ENCODE data around the gene FBLN2.

The FBLN2 gene

DNA sequence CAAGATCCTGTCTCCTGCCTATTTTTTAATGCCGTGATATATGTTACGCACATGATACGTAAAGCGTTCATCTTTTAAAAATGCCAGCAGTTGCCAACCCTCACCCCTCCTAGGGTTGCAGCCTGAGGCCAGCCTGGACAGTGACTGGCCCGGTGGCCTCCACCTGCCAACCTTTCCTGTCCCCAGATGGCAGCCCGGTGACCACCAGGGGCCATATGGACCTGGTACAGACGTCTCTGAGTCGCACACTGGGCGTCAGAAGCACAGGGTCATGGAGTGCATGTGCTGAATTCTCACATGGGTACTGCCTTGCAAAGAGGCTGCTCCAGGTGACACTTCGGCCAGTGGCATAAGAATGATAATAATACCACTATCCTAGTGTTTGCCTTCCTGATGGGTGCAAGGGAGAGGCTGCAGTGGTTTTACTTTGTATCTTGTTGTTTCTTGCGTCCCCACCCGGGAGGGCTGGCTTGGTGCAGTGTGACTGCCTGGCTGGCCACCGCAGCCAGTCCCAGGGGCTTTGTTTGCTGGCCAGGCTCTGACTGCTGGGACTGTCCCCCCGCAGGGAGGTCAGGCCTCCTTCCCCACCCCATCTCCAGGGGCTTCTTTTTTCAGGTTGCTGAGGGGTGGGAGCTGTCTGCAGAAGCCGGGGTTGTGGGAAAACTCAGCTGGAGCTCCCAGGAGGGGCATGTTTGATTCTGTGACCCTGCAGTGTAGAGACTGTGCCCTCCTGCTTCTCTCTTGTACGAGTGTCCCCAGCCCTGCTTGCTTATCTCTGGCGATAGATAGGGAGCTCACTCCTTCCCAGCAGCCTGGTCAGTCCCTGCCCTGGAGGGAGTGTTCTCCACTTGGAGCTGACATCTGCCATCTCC, 16.9 kb downstream of the FBLN2 start:
- DNase-seq (ENCODE audit: low read depth in 1 of 2, low spot score in 1 of 2): no peak

DNA sequence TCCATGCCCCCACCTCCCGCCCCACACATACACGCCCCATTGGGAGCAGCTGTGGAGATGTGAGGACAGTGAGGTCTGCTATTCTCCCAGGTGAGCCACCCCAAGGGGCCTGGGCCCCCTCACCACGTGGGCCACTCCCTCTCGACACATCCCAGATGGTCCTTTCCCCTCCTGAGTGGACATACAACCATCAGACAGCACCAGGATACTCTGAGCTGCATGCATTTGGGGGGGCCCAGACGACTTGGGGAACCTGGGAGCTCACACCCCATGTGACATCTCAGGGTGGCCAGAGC, 17.5 kb downstream of the FBLN2 start:
- no peak for DNase-seq (ENCODE audit: low read depth in 1 of 2, low spot score in 1 of 2)

DNA sequence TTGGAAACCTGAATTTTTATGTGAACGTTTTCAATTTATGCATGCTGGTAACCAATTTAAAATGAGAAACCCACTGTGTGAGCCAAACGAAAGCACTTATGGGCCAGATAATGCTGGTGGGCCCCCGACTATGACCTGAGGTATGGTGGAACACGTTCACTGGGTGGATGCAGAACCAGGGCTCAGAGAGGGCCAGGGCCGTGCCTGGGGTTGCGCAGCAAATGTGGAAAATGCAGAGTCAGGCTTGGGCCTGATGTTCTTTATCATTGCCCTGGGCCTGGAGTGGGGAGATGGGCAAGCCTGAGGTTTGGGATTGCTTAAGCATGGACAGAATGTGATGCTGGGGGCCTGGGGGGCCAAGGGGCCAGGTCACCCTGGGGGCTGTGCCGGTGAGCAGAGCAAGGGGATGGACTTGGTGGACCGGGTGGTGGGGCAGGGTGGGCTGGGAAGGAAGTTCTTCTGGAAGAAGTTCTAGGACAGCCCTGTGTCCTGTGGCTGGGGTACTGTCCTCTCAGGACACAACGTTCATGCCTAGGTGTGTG, 17.9 kb downstream of the FBLN2 start:
- DNase-seq (ENCODE audit: low read depth in 1 of 2, low spot score in 1 of 2): no peak

DNA sequence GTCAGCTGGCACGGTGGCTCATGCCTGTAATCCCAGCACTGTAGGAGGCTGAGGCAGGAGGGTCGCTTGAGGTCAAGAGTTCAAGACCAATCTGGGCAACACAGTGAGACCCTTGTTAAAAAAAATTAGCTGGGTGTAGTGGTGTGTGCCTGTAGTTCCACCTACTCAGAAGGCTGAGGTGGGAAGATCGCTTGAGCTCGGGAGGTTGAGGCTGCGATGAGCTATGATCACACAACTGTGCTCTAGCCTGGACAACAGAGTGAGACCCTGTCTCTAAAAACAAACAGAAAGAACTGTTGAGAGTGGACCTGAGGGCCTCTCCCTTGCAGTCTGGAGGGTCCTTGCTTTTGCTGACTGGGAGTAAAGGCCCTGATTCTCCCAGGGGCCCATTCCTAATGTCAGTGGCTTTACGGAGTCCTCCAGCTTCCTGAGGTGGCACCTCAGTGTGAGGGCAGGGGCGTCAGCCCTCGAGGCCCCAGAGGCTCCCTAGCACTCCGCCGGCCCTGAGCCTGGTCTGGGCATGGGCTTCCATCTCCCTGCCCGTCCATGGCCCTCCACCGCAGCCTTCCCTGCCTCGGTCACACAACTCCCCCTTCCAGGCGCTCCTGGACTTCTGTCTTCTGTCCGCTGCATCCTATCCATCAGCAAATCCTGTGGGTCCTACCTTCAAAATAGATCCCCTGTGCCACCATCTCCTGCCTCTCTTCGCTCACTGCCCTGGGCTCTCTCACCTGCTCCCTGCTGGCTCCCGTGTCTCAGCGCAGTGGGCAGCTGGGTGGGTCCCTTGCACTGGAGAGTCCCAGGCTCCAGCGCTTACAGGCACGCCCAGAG, 19.0 kb downstream of the FBLN2 start:
- DNase-seq (ENCODE audit: low read depth in 1 of 2, low spot score in 1 of 2): no peak

DNA sequence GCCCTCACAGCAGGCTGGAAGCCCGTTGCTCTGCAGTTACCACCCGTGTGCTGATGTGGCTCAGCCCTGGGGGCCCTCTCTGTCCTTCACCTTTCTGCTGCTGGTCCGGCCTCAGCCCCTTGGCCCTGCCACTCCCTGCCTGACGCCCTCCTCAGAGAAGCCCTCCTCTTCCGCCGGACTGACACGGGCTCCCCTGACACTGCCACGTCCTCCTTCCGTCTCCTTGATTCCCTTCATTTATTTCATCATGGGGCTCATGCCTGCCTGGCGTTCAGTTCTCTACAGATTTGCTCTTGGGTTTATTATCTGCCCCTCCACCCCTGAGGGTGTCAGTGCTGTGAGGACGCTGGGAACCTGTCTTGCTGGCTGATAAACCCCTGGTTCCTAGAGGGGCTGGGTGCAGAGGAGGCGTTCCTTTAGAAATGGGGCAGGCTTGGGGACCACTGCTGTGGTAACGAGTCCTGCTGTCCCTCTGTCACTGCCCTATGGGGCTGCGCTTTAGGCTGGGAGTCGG, 19.6 kb downstream of the FBLN2 start:
- DNase-seq (ENCODE audit: low read depth in 1 of 2, low spot score in 1 of 2): no peak

DNA sequence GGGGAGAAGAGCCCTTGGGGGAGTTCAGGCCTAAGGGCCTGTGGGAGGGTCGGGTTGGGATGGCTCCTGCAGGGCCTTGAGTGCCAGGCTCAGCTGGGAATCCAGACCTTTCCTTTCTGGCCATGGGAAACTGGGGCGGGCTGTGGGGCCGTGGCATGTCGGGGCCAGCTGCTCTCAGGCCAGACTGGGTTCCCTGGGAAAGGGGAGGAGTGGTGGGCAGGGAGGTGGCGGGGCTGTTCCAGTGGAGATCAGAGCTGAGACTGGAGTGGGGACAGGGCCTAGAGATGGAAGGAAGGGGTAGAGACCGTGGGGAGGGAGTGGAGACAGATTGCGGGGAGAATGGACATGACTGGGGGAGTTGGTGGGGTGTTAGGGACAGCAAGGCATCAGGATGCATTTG, 20.3 kb downstream of the FBLN2 start:
- DNase-seq (ENCODE audit: low read depth in 1 of 2, low spot score in 1 of 2): no peak

DNA sequence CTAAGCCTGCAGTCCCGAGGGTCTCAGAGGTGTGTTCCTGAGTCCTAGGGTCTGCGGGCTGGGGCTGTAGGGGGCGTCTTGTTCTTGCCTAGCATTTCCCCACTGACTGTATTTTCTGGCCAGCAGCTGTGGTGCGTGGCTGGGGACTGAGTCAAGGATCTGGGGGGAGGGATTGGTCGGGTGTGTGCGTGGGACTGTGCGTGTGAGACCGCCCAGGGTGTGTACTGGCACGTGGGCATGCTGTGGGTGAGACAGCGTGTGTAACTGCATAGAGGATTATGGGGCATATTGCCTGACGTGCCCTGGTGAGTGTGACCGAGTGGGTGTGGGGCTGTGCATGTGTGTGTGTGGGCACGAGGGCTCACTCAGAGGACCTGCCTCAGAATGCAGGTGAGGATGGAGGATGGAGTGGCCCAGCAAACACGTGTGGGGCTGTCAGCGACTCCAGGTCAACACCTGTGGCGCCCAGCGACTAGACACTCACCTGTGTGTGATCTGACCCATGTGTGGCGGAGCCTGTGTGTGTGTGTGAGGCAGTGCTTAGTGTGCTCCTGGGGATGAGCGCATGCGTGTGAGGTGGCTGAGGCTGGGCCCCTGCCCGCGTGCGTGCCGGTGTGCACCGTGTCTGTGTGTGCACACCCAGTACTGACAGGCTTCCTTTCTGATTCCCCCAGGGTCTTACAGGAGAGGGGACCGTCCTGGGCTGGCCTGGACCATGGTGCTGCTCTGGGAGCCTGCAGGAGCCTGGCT, 20.9 kb downstream of the FBLN2 start:
- DNase-seq (ENCODE audit: low read depth in 1 of 2, low spot score in 1 of 2): no peak

DNA sequence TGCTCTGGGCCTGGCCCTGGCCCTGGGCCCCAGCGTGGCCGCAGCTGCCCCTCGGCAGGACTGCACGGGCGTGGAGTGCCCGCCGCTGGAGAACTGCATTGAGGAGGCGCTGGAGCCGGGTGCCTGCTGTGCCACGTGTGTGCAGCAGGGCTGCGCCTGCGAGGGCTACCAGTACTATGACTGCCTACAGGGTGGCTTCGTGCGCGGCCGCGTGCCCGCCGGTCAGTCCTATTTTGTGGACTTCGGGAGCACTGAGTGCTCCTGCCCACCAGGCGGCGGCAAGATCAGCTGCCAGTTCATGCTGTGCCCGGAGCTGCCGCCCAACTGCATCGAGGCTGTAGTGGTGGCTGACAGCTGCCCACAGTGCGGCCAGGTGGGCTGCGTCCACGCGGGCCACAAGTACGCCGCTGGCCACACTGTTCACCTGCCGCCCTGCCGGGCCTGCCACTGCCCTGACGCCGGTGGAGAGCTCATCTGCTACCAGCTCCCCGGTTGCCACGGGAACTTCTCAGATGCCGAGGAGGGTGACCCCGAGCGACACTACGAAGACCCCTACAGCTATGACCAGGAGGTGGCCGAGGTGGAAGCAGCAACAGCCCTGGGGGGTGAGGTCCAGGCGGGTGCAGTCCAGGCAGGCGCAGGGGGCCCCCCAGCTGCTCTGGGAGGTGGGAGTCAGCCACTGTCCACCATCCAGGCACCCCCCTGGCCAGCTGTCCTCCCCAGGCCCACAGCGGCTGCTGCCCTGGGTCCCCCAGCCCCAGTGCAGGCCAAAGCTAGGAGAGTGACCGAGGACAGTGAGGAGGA, 21.7 kb downstream of the FBLN2 start:
- DNase-seq (ENCODE audit: low read depth in 1 of 2, low spot score in 1 of 2): no peak

DNA sequence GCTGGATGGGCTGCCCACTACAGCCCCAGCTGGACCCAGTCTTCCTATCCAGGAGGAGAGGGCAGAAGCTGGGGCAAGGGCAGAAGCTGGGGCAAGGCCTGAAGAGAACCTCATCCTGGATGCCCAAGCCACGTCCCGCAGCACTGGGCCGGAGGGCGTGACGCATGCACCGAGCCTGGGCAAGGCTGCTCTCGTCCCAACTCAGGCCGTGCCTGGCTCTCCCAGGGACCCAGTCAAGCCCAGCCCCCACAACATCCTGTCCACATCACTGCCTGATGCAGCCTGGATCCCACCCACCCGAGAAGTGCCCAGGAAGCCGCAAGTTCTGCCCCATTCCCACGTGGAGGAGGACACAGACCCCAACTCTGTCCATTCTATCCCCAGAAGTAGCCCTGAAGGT, 22.3 kb downstream of the FBLN2 start:
- no peak for DNase-seq (ENCODE audit: low read depth in 1 of 2, low spot score in 1 of 2)

DNA sequence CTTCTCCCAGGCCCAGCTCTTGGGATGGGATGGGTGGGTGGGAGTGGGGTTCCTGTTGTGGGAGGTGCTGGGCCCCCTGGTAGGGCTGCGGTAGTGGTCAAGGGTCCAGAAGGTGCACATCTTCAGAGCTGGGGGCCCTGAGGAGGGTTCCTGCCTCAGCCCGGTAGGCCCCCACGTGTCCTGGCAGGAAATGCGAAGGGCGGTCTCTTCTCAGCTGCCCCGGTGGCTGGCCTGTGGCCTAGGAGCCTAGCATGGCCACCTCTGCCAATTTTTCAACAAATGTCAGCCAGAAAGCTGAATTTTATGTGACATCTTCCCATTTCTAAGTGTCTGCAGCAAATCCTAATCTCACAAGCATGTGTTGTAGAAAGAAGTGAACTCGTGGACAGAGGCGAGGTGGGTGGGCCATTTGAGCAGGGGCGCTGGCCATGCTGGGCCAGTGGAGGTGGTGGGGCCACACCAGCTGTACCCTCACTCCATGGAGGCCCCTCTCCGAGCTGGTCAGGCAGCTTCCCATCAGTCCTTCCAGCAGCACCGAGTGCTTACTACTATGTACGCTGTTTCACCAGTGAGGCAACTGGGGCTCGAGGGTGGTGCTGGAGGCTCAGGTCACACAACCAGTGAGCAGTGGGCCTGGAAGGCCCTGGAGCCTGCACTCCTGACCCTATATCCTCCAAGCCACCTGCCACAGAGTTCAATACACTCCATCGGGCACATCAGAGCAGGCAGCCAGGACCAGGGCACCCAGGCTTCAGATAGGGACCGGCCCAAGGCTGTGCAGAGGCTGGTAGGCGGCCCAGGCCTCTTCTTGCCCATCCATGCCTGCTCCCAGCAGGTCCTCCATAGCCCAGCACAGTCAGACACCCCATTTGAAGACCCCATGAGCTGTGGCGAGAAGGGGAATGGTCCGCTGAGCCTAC, 23.2 kb downstream of the FBLN2 start:
- DNase-seq (ENCODE audit: low read depth in 1 of 2, low spot score in 1 of 2): no peak

DNA sequence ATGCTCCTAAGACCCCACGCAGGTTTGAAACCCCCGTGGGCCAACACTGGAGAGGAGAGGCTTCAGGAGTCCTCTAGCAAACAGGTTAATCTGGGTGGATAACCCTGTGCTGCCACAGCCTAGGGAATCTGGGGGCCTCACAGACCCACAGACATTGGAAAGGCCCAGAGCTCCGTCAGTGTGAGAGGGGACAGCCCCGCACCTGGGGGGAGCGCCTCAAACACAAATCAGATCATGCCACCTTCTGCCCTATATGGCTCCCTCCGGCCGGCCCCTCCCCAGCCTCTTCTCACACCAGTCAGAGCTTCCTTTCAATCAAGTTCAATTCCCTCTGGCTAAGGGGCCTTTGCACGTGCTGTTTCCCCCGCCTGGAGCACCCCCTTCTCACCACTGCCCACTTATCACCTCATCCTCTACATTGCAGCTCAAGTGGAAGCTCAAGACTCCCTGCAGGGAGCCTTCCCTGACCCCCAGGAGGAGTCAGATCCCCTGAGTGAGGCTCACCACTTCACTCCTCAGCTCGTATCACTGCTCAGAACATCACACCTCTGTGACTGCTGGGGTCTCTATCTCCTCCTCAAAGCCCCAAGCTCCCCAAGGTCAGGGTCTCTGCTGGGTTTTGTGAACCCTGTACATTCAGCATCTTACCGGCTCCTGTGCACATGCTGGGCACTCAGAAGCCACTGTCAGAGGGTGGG, 24.1 kb downstream of the FBLN2 start:
- DNase-seq (ENCODE audit: low read depth in 1 of 2, low spot score in 1 of 2): no peak

DNA sequence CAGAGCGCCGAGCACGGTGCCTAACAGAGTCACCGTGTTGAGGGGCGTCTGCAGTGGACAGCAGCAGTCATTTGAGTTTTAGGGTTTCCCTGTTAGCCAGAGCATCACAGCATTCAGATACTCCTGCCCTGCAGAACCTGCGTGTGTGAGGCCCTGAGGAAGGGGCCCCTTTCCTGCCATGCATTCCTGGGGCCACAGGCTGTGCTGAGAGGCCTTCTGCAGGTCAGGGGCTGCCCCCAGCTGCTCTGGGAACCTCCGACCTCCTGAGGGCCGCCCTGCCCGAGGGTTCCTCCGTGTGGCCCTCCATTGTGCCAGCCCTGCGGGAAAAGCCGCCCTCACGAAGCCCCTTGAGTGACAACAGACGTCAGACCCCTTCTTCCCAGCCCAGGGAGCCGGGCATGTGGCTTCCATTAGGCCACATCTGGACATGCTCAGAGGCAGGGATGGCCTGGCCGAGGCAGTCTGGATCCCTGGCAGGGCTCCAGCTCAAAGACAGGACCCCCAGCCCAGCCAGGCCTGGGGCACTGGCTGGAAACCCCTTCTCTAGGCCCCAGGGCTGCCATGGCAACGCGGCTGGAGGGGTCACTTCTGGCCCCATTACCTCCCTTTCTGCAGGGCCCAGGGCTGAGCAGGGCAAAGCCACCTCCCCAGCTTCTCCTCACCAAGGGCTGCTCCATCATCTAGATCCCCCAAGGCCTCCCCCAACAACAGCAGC, 25.3 kb downstream of the FBLN2 start:
- no peak for DNase-seq (ENCODE audit: low read depth in 1 of 2, low spot score in 1 of 2)

DNA sequence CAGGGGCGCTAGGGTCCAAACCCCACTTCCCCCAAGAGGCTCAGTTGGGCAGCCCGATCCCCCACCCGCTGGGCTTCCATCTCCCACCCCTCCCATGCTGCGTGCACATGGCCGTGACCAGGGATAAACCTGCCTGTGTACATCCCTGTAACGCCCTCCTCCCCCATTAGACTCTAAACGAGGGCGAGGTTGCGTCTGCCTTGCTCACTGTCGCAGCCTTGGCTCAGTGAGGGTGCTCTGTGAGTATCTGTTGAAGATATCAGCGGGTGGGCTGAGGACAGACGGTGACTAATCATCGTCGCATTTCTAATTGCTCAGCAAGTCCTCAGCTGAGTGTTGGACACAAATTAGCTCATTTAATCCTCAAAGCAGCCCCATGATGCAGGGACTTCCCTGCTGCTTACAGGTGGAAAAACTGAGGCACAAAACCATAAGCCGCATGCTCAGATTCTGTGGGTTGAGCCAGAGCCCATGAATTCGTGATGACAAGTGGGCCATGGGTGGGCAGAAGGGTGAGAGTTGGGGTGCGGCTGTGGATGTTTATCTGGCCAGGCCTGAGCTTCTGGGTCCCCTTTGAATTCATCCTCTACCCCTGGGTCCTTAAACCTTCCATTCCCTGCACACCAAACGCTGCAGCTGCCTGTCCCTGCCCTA, 26.0 kb downstream of the FBLN2 start:
- peak in 1 of 2 donors; percentile 10 for DNase-seq (ENCODE audit: low read depth in 1 of 2, low spot score in 1 of 2)

DNA sequence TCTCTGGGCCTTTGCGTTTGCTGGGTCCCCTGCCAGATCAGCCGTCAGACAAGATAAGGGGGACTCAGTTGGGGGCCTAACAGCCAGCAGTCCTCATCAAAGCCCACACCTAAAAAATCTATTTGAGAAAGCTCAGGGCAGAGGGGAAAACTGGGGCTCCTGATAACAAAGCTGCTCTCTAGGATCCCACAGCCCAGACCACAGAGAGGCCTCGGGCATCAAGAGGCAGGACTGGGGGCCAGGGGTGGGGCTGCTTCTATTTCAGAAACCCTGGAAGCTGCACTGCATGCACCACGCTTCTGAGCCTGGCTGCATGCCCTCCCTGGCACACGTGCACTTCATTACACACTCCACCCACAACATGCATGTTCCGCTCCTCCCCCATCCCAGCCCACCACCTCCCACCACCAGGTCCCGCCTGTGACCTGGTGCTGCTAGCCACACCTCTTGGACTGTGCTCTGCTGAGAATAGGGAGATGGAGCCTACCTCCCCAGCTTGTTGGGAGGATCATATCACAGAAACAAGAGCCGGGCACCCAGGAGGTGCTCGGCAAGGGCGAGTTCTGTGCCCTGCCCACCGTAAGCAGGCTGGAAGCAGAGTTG, 26.6 kb downstream of the FBLN2 start:
- DNase-seq (ENCODE audit: low read depth in 1 of 2, low spot score in 1 of 2): no peak

DNA sequence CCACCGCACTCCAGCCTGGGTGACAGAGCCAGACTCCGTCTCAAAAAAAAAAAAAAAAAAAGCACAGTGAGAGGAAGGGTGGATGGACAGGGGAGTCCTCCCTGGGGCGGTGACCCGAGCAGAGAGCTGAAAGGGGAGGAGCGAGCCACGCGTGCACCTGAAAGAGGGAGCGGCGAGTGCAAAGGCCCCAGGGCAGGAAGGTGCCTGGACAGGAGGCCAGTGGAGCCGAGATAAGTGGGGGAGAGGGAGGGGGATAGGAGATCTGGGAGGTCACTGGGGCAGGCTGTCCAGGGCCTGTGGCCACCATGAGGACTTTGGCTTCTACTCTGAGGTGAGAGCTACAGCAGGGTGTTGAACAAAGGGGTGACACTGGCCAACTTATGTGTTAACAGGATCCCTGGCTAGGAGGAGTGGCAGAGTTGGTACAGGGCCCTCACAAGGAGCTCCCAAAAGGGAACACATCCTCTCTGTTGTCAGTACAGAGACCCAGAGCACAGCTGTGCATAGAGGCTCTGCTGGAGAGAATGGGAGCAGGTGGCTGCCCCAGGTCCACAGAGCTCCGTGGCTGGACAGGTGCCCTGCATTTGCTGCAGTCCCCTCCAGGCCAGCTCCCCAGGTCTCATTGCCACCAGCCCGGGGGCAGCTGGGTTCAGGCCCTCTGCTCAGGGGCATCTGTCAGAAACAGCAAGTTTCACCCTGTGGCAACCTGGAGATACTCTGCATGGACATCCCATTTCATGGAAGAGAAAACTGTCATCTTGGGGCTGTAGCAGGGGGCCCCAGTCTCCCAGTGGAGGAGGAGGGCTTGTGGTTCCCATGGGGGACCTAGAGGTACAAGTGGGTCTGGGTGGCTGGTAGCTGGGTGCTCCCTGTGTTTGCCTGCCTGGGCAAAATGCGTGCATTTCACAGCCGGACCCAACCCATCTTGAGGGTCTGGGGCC, 28.5 kb downstream of the FBLN2 start:
- no peak for DNase-seq (ENCODE audit: low read depth in 1 of 2, low spot score in 1 of 2)

DNA sequence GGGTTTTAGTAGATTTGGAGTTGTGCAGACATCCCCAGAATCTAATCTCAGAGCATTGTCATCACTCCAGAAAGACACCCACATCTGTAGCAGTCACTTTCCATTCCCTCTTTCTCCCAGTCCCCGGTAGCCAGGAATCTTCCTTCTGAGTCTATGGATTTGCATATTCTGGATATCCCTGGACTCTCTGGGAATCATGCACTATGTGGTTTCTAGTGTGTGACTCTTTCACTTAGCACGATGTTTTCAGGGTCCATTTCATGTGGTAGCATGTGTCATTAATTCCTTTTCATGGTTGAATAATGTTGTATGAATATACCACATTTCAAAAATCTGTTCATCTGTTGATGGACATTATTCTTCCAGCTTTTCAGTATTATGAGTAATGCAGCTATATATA, 29.3 kb downstream of the FBLN2 start:
- DNase-seq (ENCODE audit: low read depth in 1 of 2, low spot score in 1 of 2): no peak

Measured in activated CD4-positive, alpha-beta T cell treated with anti-CD3 and anti-CD28 coated beads, Interleukin-2, amount 50 U/mL, for 24 hours (primary cell).